ENCODE results near the gene NT5DC4. TPM values are rescaled to one million over a fixed set of nuclear protein-coding genes. Genes with fewer than 3 reads are reported as not detected.

The NT5DC4 gene
- polyA plus RNA-seq, 4 donors: 0.05 to 0.20 (median 0.14) TPM

- DNase-seq (ENCODE audit: low read depth in 4 of 4, low spot score in 2 of 4): no peak
These were observed 55.3 kb downstream of the NT5DC4 start for GRCh38 chr2:112776113-112776512.

- no peak for DNase-seq (ENCODE audit: low read depth in 4 of 4, low spot score in 2 of 4)
These were observed 56.2 kb downstream of the NT5DC4 start for GRCh38 chr2:112777036-112777435.

DNA sequence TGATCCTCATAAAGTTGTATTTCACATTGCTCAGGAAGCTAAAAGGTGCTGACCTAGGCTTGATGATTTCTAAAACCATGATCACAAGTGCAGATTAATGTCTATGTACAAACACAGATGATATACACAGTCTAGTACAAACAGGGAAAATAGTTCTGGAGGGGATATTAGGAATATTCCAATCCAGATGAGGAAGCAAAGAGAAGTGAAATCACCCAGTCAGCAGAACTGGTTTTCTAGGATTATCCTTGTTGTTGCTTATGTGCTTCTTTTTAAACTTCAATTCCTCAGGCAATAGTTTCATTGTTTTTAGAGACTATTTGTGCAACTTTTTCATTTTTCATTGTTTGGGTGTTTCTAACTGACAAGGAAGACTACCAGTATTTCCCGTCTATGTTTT, 58.8 kb downstream of the NT5DC4 start:
- no peak for DNase-seq (ENCODE audit: low read depth in 4 of 4, low spot score in 2 of 4)

- no peak for DNase-seq (ENCODE audit: low read depth in 4 of 4, low spot score in 2 of 4)
These were observed 61.5 kb downstream of the NT5DC4 start for GRCh38 chr2:112782234-112782799.

DNA sequence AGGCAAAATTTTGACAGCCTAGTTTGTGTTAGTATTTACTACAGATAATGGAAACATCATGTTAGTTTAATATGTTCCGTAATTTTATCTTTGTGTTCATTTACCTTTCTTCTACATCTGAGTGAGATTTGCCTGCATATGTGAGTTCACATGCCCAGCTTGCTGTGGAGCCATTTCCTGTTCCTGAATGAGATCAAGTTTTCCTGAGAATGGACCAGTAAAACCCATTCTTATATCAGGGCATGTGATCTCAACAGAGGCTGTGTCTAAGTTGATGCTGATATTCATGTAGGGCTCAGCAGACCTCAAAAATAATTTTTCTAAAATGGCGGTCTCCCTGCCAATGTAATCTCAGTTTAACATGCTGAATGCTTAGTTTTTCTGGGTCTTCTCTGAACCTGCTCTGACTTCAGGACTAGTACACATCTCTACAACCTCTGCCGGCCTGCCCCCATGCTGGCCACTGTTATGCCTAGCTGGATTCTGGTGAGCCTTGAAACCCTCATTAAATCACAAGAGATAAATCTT, 62.4 kb downstream of the NT5DC4 start:
- no peak for DNase-seq (ENCODE audit: low read depth in 4 of 4, low spot score in 2 of 4)

DNA sequence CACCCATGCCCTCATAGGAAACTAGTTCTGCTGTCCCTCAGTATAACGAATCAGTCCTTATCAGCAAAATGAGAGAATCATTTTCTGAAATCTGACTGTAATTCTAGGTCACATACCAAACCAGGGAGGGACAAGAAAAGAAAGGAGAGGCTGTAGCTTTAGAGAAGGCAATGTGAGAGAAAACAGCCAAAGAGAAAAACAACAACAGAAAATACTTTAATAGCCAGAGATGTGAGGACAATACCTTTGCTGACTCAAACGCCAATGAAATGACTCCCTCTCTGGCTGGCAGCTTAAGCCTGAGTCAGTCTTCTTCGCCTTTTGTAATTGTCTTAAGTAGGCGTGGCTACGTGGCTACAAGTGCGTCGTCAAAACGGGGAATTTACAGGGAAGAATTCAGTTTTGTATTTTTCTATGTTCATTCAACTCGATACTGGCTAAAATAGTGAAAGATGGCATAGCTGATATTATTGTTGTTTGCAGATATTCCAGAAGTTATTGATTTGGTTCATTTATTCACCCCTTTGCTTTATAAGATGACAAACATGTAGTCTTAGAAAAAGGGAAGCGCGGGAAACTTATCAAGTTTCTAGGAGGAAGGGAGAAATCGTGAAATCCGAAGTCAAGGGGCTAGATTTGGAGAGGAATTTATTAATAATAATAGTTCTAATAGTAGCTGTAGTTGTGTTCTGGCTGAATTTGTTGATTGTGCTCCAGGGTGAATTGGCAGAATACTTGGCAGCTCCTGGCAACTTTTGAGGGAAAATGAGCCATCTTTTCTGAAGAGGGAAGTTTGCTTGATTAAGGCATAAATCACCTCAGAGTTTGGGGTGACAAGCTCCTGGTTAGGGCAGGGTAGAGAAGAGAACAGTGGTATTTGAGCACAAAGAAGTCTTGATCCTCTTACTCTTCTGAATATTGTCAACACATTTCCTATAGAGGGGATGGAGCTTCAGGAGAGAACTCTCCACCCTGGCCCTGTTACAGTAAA, 63.7 kb downstream of the NT5DC4 start, which contains the start of gene IL1A:
Gene IL1A (minus strand): TSS at position 295 of the 991 bp plus-strand sequence. CDS start 723 bp downstream, outside the sequence.
- DNase-seq (ENCODE audit: low read depth in 4 of 4, low spot score in 2 of 4): no peak

- no peak for DNase-seq (ENCODE audit: low read depth in 4 of 4, low spot score in 2 of 4)
These were observed 66.5 kb downstream of the NT5DC4 start for GRCh38 chr2:112787294-112787693.

GRCh38 chr2:112787729-112788393, 67.0 kb downstream of the NT5DC4 start:
- no peak for DNase-seq (ENCODE audit: low read depth in 4 of 4, low spot score in 2 of 4)

DNA sequence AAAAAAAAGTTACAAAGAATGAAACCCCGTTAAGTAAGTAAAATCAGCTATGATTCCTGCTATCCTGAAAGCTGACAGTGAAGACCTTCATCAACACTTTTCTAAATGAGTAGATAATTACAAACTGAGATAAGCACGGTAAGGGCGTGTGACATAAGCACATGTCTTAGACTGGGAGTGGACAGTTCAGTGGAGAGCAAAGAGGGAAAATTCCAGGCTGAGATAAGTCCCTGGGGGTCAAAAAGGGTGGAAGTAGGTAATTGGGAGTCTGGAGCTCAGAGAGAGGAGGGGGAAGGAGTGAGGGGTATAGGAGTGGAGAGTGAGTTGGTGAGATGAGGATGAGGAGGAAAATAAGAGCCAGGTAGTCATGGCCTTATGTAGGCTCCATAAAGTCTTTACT, 67.8 kb downstream of the NT5DC4 start:
- DNase-seq (ENCODE audit: low read depth in 4 of 4, low spot score in 2 of 4): no peak

Other genes with a start within 250 kb of the NT5DC4 start
- gene TTL, start 238.9 kb upstream of the NT5DC4 start, polyA plus RNA-seq (ENCODE audit: insufficient read length in 4 of 4): 10 to 100 TPM; 36.0 to 42.3 (median 38.5) TPM
- 10 to 100 TPM; 22.0 to 26.3 (median 23.0) TPM for gene POLR1B, start 178.6 kb upstream of the NT5DC4 start, polyA plus RNA-seq (ENCODE audit: insufficient read length in 4 of 4)
- gene CHCHD5, start 136.4 kb upstream of the NT5DC4 start, polyA plus RNA-seq (ENCODE audit: insufficient read length in 4 of 4): 10 to 100 TPM; 23.0 to 44.6 (median 28.5) TPM
- gene SLC20A1, start 75.1 kb upstream of the NT5DC4 start, polyA plus RNA-seq (ENCODE audit: insufficient read length in 4 of 4): 10 to 100 TPM; 40.5 to 53.9 (median 42.0) TPM
- 10 to 100 TPM; 12.5 to 15.4 (median 13.8) TPM for gene CKAP2L, start 43.6 kb downstream of the NT5DC4 start, polyA plus RNA-seq (ENCODE audit: insufficient read length in 4 of 4)
- gene IL1A, start 63.5 kb downstream of the NT5DC4 start, polyA plus RNA-seq (ENCODE audit: insufficient read length in 4 of 4): under 1 TPM in 3 of 4 donors, not detected in 1; 0.08 to 0.14 (median 0.13) TPM
- 1 to 10 TPM in 1 of 4 donors, under 1 TPM in 3; 0.35 to 3.1 (median 0.60) TPM for gene IL1B, start 115.8 kb downstream of the NT5DC4 start, polyA plus RNA-seq (ENCODE audit: insufficient read length in 4 of 4)
- under 1 TPM in 1 of 4 donors, not detected in 3; 0.13 TPM for gene IL37, start 190.1 kb downstream of the NT5DC4 start, polyA plus RNA-seq (ENCODE audit: insufficient read length in 4 of 4)

All from left renal cortex interstitium (tissue), 4 donors.